Measurements from ENCODE around the gene PSME2.

PSME2 gene, protein sequence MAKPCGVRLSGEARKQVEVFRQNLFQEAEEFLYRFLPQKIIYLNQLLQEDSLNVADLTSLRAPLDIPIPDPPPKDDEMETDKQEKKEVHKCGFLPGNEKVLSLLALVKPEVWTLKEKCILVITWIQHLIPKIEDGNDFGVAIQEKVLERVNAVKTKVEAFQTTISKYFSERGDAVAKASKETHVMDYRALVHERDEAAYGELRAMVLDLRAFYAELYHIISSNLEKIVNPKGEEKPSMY

DNA sequence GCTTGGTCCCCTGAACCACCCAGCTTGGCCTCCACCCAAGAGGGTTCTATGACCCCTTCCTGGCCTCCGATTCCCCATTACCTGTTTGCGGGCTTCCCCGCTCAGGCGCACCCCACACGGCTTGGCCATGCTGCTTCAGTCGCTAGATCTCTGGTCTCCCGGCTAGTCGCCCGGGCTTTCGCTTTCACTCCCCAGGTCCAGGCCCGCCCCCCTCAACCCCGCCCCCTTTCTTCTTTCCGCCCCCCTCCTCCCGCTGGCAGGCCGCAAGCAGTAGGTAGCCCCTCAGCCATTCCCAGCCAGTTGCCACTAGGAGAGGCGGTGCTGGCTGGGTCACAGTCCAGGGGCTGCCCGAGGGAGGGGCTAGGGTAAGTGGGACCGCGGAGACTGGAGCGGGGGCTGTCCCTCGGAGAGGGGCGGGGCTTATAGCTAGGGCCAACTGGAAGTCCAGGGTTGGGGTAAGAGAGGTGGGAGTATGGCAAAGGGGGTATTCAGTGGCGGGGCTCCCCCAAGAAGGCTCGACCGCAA lies at the start of gene PSME2:
PSME2 (minus strand) TSS at position 158 of the 525 bp plus-strand sequence; CDS start at position 129, 29 bp downstream.
- DNase-seq, result peak; percentile 94

DNA sequence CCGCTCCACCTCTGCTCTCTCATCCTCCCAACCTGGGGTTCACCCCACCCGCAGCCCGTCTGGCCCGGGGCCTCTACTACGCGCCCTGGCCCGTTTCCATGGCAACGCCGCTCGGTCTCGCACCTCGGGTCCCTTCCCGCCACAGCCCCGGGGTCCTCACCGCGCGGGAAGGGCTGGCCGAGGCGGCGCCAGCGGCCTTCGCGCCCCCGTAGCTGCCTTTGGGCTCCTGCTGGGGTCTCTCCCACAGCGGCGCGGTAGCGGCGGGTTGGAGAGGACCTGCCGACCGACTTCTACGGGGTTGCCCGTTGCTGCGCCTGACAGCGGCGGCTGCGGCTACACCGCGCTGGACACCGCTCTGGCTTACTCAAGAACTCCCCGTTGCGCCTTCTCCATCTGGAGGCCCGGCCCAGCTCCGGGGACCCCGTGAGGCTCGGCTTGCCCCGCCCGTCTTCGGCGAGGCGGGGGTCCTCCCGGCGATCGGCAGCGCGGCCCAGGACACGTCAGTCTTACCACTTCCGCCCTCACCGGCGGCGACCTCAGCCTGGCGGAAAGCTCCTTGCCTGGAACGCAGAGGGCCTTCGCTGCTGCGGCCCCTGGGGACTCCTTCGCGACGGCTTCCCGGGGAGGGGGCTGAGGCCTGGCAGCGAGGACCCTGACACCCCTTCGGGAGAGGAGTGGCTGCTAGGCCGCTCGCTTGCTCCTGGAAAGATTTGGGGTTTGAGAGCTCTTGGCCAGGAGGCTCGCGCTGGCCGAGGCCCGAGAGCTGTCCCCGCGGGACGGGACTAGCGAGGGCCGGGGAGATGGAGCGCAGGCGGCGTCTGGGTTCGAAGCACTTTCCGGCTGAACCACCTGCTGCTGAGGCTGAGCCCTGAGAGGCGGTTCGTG lies 49.0 kb upstream of the PSME2 start, which contains the start of gene TM9SF1:
TM9SF1 (minus strand) TSS at position 256 of the 885 bp plus-strand sequence. CDS start 422 bp downstream, outside the sequence.
- DNase-seq, result peak; percentile 95

DNA sequence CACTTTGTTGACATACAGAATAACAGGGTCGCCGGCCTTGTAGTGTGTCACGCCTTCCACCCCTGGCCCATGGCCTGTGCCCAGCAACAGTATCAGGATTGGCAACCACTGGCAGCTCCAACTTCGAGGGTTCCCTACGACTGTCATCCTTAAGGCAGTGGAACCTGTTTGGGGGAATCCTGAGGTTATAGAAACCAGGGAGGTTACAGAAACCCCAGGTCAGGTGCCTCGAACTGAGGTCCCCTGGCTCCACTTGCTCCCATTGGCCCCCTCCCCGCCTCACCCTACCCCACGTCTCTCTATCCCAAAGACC lies 48.4 kb upstream of the PSME2 start:
- DNase-seq, result no peak

DNA sequence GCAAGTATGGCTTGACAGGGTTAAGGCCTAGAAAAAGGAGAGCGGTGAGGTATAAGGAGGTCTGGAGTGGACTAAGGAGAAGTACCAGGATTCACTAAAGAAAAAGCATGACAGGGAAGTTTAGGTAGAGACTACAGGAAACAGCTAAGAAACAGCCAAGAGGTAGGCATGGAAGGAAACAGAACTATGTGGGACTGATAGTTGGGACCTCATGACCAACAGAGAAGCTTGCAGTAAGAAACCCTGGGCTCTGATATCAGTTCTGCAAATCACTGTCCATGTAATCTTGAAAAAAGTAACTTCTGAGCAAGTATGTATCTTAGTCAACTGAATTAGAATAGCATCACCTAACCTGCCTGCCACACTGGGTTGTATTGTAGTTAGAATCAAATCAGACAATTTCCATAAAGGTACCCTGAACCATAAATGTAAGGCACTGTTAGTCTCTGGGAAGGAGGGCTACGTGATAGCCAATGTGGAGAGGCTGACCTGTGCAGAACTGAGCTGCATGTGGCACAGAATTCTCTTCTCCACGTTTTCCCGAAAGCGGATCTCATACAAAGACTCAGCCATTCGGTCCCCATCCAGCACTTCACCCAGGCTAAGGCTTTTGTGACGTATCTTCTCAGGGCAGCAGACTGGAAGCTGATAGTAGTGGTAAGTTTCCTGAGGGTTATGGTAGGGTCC lies 47.9 kb upstream of the PSME2 start:
- DNase-seq, result no peak

DNA sequence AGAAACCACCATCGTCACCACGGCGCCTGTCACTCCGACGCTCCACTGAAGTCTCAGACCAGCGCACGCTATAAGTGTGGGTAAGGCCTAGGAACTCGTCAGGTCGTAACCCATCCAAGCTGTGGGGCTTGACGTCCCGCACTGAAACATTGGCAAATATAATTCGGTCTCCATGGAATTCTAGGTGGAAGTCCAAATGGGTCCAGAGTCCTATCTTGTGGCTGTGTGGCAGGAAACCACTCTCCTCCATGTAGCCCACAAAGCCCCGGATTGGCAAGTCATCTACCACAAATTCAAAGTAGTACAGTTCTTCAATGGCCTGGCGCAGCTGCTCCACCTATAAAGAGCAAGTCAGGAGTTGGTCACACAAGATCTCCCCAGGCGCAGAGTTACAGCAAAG lies 46.5 kb upstream of the PSME2 start:
- no peak for DNase-seq

DNA sequence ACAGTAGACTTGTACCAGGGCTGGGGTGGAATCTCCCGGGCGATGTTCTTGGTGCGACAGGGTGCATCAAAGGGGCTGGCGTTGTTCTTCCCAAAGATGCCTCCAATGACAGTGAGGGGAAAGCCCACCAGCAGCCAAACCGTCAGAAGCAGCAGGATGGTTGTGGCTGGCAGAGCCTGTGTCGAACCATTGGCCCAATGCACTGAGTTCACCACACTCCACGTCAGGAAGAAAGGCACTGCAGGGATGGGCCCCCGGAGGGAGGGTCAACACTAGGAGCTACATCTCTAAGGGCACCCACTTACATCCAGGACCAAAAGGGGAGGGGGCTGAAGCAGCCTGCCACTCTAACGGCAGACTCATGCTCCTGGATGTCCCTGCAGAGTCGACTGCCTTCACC lies 44.0 kb upstream of the PSME2 start:
- DNase-seq, result no peak

DNA sequence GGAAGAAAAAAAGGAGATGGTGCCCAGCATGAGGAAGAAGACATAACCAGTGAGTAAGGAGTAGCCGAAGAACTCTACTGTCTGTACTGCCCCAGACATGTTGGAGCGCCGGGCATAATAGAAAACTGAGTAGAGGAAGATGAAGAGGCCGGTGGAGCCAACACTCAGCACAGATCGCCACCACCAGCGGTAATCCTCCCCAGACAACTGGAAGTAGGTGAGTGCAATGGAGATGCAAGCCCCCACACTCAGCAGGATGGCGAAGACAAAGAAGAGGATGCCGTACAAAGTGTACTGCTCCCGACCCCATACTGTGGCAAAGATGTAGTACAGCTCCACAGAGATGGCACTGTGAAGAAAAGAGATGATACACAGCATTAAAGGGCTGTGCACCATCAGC lies 43.0 kb upstream of the PSME2 start:
- DNase-seq, result no peak

DNA sequence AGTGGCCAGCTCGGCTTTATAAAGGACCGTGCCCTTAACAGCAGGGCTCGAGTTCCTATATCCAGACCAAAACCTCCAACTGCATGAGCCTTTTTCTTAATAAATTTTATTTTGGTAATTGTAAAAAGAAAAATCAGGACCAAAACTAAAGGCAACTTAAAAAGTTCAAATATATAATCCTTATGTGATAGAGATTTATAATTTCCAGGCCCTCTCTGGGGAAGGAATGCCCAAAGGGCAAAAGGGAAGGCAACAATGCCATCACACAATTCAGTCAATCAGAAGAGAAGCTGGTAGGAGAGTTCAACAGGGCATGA lies 42.6 kb upstream of the PSME2 start:
- no peak for DNase-seq

DNA sequence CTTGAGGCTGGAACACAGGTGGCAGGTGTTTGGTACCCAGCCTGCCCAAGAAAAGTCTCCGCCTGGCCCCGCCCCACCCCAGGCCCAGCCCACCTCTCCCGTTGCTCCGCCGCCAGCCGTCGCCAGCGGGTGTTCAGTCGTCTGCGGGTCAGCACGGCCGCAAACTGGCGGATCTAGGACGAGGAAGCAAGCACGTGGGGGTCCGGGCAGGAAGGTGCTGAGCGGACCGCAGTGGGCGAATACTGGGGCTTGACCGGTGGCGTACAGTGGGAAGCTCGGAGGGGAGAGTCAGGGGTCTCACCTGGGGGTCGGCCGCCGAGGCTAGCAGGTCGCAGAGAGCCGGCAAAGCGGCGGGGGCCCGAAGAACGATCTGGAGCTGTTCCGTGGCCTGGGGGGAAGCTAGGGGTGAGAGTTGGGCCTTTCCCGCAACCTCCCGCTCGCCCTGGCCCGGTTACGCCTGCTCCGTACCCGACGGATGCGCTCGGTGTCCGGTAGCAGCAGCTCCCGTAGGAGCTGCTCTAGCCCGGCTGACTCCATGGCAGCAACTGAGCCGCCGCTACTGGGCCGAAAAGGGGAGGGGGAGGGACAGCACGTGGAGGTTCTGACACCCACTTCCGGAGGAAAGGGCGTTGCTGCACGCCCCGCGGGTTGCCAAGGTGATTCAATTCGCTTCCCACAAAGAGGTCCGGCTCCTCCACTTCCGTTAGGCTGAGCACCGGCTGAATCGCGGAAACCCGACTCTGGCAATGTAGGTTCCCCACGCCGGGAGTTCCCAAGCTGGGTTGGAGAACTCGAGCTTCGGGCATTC lies 42.0 kb upstream of the PSME2 start, which contains the start of gene IPO4:
IPO4 (minus strand) TSS at position 566 of the 808 bp plus-strand sequence; CDS start at position 537, 29 bp downstream.
- peak; percentile 98 for DNase-seq

DNA sequence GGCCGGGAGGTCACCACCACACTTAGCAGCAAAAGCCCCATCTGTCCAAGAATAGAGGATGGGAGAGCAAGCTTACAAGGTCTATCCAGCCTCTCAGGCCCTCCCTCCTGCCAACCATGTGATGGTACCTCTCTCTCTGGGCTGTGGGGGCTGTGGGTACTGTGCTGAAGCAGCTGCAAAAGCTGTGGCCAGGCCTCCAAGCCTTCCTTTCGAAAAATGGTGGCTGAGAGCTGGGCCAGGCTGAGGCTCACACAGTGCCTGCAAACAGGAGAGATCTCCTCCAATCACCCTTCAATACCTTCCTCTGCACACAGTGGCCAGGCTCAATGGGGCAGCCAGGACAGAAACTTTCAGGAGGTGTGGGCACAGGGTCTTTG lies 41.1 kb upstream of the PSME2 start:
- no peak for DNase-seq

DNA sequence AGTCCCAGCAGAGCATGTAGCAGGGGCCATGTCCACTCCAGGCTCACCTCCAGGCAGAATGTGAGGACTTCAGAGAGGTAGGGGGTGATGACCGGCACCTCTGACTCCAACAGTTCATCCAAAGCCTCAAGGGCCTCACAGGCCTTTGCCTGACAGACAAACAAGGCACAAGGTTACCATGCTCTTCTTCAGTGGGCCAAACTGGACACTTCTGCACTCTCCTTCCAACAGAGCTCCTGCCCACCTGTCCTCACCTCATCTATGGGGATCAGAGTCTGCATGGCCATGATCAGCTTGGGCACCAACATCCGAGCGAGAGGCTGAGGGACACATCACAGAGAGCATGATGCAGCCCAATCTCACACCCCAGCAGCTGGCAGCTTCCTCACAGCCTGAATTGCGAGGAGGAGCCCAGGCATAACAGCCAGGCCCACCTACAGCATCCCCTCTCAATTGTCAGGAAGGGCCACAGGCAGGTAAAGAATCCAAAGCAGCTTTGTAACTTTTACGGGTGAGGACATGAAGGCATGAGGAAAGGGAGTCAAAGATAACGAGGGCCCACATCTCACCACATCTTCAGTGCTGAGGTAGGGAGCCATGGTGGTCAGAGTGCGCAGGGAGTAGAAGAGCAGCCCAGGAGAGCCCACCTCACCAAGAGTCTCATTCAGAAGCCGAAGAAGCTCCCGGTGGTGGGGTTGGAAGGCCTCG lies 40.6 kb upstream of the PSME2 start:
- DNase-seq, result no peak

DNA sequence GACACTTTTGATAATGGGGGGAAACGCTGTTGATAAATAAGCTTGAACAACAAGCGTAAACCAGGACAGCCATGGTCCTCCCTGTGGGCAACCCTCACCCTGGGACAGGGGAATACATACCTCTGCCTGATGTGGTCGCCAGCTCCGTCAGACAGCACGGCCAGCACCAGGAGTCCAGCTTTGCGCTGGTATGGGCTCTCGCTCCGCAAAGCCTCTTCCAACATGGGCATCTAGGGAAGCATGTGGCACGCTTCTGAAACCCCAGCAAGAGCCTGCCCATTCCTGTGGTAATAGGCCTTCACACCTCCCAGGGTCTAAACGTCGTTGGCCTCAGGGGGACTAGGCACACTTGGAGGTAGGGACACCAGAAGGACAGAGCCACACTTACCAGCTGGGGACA lies 39.3 kb upstream of the PSME2 start:
- no peak for DNase-seq

DNA sequence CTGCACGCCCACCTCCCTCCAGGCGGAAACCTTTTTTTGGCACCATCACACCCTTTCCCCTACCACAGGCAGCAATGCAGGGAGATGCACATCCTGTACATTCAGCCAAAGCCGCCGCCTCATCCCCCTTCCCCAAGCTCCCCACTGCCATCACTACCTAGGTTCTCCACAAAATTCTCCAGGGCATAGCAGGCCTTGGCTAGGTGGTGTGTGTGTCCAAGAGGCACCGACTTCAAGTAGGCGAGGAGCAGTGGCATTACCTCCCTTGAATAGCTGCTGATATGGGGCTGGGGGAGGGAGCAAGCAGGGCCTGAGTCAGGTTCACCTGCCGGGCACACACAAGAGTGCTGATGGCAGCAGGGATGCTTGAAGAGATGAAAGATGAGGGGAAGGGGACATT lies 38.6 kb upstream of the PSME2 start:
- no peak for DNase-seq

DNA sequence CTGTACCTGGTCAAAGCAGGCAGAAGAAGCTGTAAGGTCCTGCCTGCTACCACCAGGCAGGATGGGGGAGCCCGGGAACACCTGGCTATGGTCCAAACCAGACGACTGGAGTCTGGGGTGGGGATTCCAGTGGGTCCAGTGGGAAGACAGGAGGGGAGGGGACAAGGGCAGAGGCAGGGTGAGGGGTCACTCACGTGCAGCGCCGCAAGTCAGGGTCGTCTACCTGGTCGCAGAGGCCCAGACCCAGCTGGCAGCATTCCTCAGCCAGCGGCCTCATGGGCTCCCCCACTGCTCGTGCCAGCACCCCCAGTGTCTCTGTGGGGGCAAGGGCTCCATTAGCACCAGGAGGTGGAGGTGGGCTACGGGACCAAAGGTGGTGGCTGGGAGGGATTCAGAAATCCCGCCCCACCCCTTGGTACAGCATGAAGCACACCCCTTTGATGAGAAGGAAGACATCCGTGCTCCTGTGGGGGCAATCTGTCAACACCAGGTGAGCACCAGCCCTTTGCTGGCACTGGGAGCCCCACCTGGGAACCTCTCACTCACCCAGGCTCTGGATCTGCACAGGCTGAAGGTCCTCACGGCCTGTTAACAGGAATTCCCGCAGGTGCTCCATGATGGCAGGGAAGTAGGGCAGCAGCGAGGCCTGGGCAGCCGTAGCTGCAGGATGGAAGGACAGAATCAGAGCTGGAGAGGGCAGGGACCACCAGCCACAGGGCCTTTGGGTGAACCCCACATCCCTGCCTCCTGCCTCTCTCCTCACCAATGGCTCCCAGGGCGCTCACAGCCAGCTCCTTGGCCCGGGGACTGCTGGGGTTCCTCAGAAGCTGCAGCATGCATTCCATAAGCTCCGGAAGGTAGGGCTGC lies 37.9 kb upstream of the PSME2 start:
- no peak for DNase-seq

DNA sequence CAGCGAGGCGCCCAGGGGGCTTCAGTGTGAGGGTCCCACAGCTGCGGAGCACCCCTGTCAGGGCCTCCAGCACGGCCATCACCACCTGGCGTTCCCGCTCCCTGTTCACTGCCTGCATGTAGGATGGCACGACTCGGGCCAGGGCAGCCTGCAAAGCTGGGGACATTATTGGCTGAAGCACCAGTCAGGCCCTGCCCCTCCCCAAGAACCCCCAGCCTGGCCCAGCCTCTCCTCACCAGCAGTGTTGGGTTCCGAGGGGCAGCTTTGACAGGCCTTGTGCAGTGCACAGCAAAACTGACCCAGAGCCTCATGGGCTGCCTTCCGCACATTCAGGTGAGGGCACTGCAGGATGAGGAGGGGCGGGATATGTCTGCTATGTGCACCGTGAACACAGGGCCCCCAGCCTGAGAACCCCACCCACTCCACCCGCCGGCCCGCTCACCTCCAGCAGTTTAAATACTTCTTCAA lies 36.6 kb upstream of the PSME2 start:
- no peak for DNase-seq

DNA sequence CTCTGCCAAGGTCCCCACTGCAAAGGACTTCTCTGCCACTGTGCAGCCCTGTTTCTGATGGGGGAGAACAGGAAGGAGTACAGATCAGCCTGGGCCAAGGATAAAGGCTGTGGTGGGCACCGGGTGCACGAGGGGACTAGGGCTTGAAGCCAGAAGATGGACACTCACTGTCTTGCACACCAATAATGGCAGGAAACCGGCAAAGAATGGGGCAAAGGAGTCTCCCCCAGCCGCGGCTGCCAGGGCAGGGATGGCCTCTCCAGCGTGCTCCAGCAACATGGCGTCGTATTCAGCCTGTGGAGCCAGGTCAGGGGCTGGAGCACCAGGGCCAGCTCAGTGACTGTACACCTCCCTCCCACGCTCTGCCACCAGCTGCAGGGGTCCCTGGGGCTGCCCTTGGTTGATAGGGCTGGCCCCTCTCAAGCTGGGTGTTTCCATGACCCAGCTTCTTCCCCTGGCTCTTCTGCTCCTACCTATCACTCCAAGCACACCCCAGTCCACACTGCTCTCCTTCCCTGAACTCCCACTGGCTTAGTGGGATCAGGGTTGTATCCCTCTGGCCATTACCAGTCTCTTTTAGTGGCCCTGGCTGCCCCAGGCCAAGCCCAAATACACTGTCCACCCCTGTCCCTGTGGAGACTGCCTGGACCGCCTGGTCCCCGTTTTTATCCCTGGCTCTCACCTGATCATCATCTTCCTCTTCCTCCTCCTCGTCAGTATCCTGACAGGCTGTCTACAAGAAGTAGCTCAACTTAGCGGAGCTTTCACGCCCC lies 35.9 kb upstream of the PSME2 start:
- peak; percentile 60 for DNase-seq

DNA sequence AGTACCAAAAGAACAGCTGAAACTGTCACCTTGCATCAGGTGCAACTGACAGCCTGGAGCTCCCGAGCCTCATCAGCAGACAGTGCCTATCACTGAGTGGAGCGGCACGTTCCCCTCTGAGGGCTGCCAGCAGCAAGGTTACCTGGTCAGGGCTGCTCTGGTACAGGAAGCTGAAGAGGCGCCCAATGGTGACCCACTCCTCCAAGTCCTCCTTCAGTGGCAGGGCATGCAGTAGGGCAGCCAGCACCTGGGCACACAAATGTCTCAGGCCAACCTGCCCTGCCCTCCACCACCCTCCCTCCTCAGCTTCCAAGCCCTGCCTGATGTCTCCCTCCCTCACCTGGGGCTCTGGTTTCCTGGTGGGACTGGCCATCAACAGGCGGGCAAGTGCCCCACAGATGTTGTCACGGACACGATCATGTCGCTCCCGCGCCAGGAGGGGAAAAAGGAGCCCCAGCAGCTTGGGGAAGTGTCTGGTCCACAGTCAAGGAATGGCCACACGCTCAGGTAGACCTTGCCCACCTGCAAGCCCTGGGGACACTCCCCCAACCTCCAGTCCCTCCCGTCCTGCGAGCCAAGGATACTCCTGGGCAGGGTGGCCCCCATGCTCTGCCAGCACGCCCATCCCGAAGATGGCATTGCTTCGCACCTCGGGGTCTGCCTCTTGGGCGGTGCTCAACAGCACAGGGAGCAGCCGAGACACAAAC lies 35.1 kb upstream of the PSME2 start:
- no peak for DNase-seq

DNA sequence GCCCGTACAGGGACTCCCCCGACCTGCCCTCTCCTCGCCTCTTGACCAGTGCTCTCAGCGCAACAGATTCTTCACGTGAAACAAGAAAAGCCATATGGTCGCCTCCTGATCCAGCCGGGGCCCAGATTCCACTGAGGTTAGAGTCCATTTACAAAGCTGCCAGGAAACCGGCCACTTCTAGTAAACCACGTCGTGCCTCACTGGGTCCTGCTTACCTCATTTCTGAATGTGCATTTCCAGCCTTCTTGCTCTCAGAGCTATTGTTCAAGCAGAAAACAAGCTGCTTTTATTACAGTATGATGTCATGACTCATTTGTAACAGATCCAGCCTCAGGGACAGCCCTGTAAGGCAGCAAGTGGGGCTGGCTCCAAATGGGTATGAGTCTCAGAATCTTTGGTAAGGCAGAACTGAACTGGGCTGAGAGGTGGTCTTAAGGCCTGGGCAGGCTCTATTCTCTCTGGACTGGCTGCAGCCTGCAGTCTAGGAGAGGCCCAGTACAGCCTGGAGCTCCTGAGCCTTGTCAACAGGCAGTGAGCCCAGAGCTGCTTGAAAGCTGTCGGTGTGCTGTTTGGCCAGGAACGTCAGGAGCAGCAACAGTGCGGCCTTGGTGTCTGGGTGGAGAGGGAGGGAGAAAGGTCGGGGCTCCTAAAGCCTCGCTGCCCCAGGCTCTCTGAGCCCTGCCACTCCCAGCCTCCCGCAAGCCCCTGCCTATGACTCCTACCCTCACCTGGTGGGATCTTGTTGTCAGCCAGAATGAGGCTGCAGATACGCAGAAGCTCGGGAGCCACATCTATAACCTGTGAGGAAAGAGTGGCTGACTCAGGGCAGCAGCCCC lies 33.8 kb upstream of the PSME2 start:
- DNase-seq, result no peak

Measured in activated effector memory CD4-positive, alpha-beta T cell treated with anti-CD3 and anti-CD28 coated beads, Interleukin-2, amount 50 U/mL, for 16 hours (primary cell).